ENCODE data around the gene RHBDD2. TPM values are rescaled to one million over a fixed set of nuclear protein-coding genes. Genes with fewer than 3 reads are reported as not detected.
A peak's percentile ranks its signal among the peaks of the same experiment; 100 is the strongest.
"Not testable (repeated sequence)": the region's sequence is repeated elsewhere in the genome, so short reads cannot be mapped to it uniquely, and the experiment has no call there.

The RHBDD2 gene
- total RNA-seq (2014; rRNA removed; shearing (Covaris generic)) = 81.8 and 92.7 TPM in 2 replicates

GRCh38 chr7:75878769-75879611 is at the start of gene RHBDD2:
Gene RHBDD2 (plus strand): TSS chr7:75879034. CDS start chr7:75879083, 49 bp downstream.
- DNase-seq (ENCODE audit: low read depth) = peak; percentile 93

DNA sequence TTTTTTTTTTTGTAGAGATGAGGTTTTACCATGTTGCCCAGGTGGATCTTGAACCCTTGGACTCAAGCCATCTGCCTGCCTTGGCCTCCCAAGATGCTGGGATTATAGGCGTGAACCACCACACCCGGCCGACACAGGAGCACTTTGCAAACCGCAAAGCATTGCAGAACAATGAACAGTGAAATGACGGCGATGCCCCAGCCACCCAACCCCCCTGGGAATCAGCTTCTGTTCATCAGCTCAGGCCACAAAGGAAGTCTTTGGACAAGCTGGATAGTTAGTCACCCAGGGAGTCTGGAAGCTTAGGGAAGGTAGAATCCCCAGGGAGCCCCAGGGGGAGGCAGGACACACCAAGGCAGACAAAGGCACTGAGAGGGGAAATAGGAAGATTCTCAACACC is 49.2 kb upstream of the RHBDD2 start:
- DNase-seq (ENCODE audit: low read depth) = peak; percentile 94

- DNase-seq (ENCODE audit: low read depth) = no peak
Measured at GRCh38 chr7:75830978-75831377, 47.9 kb upstream of the RHBDD2 start.

GRCh38 chr7:75833662-75834061 is 45.2 kb upstream of the RHBDD2 start:
- DNase-seq (ENCODE audit: low read depth) = peak; percentile 74

GRCh38 chr7:75835688-75836285 is 43.0 kb upstream of the RHBDD2 start:
- DNase-seq (ENCODE audit: low read depth) = no peak

DNA sequence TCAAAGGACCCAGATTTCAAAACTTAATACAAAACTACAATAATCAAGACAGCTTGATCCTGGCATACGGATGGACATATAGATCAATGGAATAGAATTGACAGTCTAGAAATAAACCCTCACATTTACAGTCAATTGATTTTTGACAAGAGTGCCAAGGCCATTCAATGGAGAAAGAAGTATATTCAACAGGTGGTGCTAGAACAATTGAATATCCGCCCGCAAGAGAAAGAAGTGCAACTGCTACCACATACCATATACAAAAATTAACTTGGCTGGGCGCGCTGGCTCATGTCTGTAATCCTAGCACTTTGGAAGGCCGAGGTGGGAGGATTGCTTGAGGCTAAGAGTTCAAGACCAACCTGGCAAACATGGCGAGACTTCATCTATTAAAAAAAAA is 42.0 kb upstream of the RHBDD2 start:
- no peak for DNase-seq (ENCODE audit: low read depth)

DNA sequence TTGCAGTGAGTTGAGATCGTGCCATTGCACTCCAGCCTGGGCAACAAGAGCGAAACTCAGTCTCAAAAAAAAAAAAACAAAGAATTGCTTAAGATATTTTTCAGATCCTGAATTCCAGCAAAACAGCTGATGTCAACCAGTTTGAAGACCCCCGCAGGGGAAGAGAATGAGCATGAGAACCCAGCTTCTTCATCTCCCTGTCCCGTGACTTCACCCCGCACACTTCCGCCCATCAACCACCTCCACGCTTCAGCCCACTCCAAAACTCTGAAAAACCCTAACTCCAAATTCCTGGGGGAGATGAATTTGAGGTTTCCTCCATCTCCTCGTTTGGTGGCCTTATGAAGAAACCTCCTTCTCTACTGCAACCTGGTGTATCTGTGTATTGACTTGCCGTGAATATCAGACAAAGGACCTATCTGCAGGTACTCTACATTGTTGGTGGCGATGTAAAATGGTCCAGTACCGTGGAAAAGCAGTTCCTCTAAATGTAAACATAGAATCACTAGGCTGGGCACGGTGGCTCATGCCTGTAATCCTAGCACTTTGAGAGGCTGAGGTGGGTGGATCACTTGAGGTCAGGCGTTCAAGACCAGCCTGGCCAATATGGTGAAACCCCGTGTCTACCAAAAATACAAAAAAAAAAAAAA is 40.4 kb upstream of the RHBDD2 start:
- DNase-seq (ENCODE audit: low read depth) = not testable (repeated sequence)

- no peak for DNase-seq (ENCODE audit: low read depth)
Measured at GRCh38 chr7:75840029-75840428, 38.8 kb upstream of the RHBDD2 start.

DNA sequence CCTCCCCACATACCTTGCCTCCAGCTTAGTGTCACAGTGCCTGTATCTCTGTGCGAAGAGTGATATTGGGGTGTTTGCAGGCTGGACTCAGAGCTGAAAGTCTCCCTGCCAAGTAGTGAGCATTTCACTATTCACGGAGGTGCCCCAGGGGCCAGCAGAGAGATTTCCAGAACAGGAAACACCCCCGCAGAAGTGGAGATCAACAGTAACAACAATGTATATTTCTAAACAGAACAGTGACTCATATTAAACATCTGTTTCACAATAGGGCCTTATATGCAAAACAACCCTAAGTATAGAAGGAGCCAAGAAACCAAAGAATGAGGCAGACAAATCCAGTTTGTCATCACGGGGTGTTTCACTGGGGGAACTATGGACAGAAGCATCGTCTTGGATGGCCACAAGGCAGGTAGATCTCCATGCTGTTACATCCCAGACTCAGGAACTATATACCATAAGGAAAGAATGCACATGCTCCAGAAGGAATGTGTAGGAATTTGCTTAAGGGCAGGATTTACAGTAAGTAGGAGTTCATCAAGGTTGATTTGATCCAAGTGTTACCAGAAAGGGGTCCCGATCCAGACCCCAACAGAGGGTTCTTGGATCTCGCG is 35.9 kb upstream of the RHBDD2 start:
- DNase-seq (ENCODE audit: low read depth) = peak; percentile 72

DNA sequence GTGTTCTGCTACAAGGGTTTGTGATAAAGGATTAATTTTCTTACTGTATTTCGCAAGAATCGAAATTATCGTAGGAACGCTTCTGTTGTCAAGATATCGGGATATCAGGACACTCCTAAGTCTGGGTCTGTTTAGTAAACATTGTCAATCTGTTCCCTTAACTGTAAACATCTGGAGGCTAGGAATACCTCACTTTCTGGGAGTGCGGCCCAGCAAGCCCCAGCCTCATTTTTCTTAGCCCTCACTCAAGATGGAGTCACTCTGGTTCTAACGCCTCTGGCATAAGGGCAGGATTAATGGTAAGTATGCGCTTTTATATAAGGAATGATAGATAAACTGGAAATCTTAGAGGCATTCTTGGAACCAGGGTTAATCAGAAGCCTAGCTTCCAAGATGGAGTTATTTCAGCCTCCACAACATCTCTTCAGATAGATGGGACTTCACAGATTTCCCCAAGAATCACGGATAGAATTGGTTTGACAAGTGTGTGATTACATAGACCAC is 35.2 kb upstream of the RHBDD2 start:
- DNase-seq (ENCODE audit: low read depth) = no peak

DNA sequence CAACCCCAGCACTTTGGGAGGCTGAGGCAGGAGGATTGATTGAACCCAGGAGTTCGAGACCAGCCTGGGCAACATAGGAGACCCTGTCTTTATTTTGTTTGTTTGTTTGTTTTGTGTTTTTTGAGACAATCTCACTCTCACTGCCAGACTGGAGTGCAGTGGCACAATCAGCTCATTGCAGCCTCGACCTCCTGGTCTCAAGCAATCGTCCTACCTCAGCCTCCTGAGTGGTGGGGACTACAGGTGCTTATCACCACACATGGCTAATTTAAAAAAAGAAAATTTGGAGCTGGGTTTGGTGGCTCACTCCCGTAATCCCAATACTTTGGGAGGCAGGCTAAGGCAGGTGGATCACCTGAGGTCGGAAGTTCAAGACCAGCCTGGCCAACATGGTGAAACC is 34.7 kb upstream of the RHBDD2 start:
- DNase-seq (ENCODE audit: low read depth) = no peak

DNA sequence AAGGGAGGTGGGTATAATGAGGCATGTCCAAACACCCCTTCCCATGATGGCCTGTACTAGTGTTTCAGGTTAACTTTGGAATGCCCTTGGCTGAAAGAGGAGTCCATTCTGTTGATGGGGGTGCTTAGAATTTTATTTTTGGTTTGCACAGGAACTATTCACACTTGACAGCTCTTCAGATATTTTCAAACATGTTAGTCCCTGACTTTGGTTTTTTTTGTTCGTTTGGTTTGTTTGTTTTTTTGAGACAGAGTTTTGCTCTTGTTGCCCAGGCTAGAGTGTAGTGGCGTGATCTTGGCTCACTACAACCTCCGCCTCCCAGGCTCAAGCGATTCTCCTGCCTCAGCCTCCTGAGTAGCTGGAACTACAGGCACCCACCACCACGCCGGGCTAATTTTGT is 33.7 kb upstream of the RHBDD2 start:
- not testable (repeated sequence) for DNase-seq (ENCODE audit: low read depth)

DNA sequence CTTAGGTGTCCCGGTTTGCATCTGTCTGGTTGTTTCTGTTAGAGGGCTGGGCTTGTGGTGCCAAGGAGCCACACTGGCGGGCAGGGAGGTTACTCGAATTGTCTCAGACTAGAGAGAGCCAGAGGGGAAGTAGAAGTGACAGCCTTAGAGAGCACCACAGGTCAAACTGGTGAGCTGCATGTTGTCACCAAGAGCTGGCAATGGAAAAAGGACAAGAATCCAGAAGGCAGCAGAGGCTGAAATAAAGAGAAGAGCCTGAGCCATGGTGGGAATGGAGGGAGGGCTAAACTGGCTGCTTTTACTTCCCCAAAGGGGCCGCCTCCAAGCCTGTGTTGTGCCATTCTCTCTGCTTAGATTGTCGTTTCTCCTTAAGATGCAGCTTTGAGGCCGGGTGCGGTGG is 31.1 kb upstream of the RHBDD2 start:
- DNase-seq (ENCODE audit: low read depth) = no peak

GRCh38 chr7:75849573-75849972 is 29.3 kb upstream of the RHBDD2 start:
- no peak for DNase-seq (ENCODE audit: low read depth)

DNA sequence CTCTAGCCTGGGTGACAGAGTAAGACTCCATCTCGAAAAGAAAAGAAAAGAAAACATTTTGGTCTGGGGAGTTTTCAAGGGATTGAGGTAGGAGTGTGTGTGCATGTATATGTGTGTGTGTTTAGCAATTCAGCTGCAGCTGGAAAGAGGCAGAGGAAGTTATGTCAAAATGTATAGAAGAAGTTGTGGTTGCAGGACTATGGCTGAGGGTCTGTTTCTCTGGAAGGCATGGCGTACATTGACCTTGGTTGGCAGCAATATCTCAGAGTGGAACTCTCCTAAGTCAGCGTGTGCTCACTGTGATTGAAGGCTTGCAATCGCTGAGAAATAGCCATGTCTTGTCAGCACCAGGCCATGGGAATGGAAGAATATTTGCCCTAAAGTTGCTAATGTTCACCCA is 28.6 kb upstream of the RHBDD2 start:
- DNase-seq (ENCODE audit: low read depth) = no peak

- DNase-seq (ENCODE audit: low read depth) = peak; percentile 31
Measured at GRCh38 chr7:75854233-75854632, 24.6 kb upstream of the RHBDD2 start.

DNA sequence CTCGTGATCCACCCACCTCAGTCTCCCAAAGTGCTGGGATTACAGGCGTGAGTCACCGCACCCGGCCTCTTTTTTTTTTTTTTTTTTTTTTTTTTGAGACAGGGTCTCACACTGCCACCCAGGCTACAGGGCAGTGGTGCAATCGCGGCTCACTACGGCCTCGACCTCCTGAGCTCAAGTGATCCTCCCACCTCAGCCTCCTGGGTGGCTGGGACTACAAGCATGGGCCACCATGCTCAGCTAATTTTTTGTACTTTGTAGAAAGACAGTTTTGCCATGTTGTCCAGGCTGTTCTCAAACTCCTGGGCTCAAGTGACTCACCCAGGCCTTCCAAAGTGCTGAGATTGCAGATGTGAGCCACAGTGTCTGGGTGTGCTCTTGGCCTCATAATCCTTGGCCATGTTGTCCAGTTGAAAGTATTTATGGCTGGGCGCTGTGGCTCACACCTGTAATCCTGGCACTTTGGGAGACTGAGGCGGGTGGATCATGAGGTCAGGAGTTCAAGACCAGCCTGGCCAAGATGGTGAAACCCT is 24.0 kb upstream of the RHBDD2 start:
- peak; percentile 51 for DNase-seq (ENCODE audit: low read depth)

- DNase-seq (ENCODE audit: low read depth) = peak; percentile 24
Measured at GRCh38 chr7:75856536-75856935, 22.3 kb upstream of the RHBDD2 start.

GRCh38 chr7:75858410-75858809 is 20.4 kb upstream of the RHBDD2 start:
- no peak for DNase-seq (ENCODE audit: low read depth)

DNA sequence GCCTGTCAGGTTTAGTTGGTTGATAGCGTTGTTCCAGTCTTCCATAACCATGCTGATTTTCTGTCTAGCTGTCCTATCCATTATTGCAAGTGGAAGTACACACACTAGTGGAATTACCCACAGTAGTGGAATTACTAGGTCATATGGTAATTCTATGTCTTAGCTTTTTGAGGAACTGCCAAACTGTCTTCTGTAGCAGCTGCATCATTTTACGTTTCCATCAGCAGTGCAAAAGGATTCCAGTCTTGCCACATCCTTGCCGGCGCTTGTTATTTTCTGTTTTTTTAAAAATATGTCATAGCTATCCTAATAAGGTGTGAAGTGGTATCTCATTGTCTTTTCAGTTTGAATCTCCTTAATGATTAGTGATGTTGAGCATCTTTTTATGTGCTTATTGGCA is 17.2 kb upstream of the RHBDD2 start:
- DNase-seq (ENCODE audit: low read depth) = no peak

- not testable (repeated sequence) for DNase-seq (ENCODE audit: low read depth)
Measured at GRCh38 chr7:75864251-75864650, 14.6 kb upstream of the RHBDD2 start.

- DNase-seq (ENCODE audit: low read depth) = peak; percentile 57
Measured at GRCh38 chr7:75866114-75866488, 12.7 kb upstream of the RHBDD2 start.
